ENCODE measurements around the gene PPDPF.

The PPDPF gene

GRCh38 chr20:63522091-63522868, 1.7 kb downstream of the PPDPF start:
- DNase-seq (ENCODE audit: low read depth) = no peak

DNA sequence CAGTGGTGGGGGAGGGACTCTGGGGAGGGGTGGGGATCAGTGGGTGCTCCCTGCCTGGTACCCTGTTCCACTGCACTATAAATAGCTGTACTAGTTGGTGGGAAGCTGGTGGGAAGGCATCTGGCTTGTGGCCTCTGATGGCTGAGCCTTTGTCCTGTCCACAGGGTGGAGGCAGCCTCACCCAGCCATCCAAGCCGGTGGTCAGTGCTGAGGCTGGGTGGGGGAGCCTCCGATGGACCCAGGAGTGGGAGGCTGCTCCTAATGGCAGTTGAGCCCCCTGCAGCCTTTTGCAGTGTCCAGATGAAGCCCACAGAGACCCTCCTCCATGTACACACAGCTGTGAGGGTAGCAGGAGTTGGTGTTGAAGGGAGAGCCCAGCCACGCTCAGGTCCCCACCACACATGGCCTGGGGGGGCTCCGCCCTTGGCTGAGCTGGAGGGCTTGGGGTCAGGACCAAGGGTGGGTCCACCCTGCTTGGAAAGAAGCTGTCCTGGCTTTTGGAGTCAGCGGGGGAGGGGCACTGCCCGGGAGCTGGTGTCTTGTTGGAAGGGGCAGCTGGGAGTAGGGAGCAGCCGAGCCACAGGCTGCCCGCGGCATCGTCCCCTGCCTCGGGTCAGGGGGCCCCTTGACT, 2.5 kb downstream of the PPDPF start:
- no peak for DNase-seq (ENCODE audit: low read depth)

DNA sequence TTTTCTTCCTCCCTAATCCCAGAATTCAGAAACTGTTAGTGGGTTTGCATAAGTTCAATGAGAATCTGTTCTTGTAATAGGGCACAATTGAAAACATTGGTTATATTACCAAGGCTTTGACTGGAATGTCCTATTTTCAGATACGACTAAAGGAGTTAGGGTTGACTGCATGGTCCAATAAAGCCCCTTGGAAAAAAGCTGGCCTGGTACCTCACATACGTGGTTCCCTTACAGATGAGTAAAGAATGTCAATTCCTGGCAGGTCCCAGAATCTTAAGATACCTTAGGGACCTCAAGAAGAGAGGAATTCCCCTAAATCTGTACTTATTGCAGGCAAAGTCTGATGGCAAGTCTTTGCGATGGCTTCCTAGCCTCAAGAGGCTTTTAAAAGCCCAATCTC, 4.6 kb downstream of the PPDPF start:
- DNase-seq (ENCODE audit: low read depth) = no peak

DNA sequence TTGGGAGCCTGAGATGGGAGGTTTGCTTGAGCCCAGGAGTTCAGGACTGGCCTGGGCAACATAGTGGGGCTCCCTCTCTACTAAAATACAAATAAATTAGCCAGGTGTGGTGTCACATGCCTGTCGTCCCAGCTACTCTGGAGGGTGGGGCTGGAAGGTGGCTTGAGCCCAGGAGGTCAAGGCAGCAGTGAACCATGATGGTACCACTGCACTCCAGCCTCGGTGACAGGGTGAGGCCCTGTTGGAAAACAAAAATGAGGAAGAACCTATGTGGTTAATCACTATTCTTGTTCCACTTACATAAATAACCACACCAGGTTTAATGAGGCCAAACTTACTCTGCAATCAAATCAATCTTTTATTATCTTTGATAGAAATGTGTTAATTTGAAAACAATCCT, 5.4 kb downstream of the PPDPF start:
- DNase-seq (ENCODE audit: low read depth) = no peak

GRCh38 chr20:63527184-63527583, 6.6 kb downstream of the PPDPF start:
- DNase-seq (ENCODE audit: low read depth) = no peak

DNA sequence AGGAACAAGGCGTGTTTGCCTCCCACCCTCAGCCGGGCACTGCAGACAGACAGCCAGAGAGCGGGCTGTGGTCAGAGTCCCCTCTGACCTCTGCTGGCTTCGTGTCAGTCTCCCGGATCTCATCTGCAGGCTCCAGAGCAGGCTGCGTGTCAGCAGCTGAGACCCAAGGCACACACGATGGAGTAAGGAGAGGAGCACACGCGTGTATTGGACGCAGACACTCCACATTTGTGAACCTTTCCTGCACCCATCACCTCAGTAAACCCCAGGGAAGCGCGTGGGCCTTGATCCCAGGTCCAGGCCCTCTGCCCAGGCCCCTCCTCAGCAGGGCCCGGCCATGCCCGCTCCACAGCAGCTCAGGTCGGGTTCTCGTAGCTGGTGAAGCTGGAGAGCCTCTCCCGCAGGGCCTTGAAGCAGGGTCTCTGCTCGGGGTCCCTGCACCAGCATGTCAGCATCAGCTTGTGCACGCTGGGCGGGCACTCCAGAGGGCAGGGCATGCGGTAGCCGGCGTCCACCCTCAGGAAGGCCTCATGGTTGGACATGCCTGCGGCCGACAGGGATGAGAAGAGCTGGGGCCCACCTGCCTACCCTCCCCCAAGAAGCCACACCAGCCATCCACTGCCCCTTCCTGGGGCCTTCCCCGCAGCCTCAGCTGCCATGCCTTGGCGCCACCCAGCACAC, 8.8 kb downstream of the PPDPF start:
- no peak for DNase-seq (ENCODE audit: low read depth)

- DNase-seq (ENCODE audit: low read depth) = no peak
These were observed 9.6 kb downstream of the PPDPF start for GRCh38 chr20:63529861-63530787.

DNA sequence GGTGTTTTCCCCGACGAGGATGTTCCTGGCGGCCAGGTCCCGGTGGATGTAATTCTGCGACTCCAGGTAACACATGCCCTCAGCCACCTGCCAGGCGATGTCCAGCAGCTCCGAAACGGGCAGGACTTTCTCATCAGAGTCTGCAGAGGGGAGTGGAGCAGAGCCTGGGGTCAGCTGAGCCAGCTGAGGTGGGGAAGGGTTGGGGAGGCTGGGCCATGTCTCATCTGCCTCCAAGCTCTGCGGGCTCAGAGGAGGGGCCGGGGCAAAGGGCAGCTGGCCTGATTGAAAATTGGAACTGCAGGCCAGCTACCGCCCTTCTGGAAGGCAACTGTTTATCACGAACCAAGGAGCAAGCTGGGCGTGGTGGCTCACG, 10.2 kb downstream of the PPDPF start:
- no peak for DNase-seq (ENCODE audit: low read depth)

DNA sequence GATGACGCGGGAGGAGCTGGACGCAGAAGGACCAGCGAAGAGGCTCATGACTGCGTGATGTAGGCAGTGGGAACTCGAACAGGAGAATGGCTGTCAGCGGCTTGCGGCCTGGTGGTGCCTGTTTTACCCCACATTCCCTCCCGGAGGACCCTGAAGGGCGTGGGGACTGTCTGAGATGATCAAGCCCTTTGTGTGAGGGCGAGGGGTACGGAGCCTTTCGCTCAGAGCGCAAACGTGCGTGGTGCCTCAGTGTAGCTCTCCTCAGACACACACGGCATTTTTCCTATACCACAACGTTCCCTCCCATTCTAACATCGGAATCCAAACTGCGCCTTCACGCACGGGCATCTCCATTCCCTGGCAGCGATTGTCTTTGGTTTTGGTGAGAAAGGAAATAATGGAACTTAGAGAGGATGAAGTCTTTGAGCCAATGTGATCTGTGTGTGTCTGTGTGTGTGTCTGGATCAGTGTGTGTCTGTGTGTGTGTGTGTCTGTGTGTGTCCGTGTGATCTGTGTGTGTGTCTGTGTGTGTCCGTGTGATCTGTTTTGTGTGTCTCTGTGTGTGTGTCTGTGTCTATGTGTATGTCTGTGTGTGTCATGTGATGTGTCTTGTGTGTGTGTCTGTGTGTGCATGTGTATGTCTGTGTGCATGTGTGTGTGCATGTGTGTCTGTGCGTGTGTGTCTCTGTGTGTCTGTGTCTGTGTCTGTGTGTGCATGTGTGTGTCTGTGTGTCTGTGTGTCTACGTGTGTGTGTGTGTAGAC, 11.3 kb downstream of the PPDPF start:
- DNase-seq (ENCODE audit: low read depth) = no peak

GRCh38 chr20:63532449-63532971, 11.9 kb downstream of the PPDPF start:
- DNase-seq (ENCODE audit: low read depth) = no peak

GRCh38 chr20:63533388-63533787, 12.8 kb downstream of the PPDPF start:
- no peak for DNase-seq (ENCODE audit: low read depth)

DNA sequence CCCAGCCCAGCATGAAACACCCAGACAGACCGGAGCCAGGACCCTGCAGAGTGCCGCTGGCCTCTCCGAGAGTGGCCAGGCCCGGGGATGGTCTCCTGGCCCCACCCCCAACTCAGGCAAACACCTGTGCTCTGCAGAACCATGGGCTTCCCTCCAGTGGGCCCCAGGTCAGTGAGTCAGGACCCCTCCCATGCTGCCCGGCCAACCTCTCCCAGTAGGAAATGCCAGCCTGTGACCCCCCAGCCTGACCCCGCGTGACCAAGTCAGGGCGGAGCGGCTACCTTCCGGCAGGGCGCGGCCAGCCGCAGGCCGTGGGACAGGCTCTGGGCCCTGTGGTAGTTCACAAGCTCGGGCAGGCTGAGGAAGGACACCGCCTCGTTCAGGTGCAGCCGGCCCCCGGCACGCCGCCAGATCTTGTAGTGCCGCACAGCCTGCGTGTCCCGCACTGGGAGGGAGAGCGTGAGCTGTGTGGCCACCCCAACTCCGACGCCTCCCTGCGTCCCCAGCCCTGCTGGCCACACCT, 13.4 kb downstream of the PPDPF start:
- no peak for DNase-seq (ENCODE audit: low read depth)

GRCh38 chr20:63534427-63534830, 13.9 kb downstream of the PPDPF start:
- DNase-seq (ENCODE audit: low read depth) = no peak

DNA sequence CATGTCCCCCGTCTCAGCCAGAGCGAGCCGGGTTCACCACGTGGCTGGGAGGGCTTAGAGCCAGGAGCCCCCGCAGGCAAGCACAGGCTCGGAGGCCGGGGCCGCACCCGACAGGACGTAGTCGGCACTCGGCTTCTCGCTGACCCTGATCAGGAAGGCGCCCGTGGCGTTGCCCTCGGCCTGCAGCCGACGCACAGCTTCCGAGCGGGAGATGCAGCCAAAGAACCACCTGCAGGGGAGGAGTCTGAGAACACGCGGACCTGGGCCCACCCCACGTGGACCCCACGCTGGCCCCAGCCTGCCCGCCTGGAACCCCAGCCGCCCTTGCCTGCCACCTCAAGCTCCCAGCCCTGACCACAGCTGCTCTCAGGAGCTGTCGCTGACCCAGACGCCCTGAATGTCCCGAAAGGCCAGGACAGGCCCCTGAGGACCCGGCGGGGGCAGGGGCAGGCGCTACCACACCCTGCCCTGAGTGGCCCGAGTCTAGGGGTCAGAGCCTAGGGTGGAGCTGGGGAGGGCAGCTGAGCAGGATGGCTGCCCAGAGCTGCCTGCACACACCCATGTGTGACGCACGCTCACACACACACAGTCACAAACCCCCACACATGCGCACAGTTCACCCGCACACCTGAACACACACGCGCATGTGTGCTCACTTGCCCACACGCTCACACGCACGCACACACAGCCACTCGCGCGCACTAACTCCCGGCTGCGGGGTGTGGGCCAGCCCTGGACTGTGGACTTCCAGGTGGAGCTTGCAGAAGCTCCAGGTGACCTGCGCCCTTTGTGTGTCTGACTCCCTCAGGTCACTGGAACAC, 14.5 kb downstream of the PPDPF start:
- no peak for DNase-seq (ENCODE audit: low read depth)

DNA sequence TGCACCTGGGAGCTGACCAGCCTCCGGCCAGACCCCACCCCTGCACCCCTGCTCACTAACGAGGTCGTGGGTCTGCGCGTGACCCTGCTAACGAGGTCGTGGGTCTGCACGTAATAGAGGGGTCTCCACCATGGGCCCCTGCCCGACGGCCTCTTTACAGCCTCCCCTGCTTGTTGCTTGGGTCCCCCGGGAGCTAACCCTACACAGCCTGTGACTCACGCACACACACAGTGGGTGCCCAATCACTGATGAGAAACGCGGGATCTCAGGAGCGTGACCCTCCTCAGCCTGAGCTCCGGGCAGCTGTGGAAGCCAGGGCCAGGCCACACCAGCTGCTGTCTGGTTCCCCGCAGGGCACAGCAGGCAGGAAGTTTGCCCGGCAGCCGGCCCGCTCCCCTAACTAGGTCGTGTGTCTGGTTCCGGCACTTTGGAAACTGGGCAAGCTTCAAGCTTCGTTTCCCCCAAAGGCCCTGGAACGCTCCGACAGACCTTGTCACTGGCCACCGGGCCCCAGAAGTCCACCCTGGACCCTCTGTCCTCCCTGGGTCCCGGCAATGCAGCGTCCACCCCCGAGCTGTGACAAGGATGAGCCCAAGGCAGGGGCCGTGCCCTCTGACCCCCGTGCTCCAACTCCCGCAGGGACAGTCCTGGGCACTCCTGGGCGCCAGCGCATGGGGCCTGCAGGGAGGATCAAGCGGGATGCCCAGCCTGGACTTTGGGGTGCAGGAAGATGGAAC, 15.8 kb downstream of the PPDPF start:
- no peak for DNase-seq (ENCODE audit: low read depth)

GRCh38 chr20:63536997-63537524, 16.5 kb downstream of the PPDPF start, which contains the start of gene PTK6:
Gene PTK6, minus strand, starts transcription at chr20:63537376. Its CDS starts 62 bp downstream, at chr20:63537314.
- no peak for DNase-seq (ENCODE audit: low read depth)

DNA sequence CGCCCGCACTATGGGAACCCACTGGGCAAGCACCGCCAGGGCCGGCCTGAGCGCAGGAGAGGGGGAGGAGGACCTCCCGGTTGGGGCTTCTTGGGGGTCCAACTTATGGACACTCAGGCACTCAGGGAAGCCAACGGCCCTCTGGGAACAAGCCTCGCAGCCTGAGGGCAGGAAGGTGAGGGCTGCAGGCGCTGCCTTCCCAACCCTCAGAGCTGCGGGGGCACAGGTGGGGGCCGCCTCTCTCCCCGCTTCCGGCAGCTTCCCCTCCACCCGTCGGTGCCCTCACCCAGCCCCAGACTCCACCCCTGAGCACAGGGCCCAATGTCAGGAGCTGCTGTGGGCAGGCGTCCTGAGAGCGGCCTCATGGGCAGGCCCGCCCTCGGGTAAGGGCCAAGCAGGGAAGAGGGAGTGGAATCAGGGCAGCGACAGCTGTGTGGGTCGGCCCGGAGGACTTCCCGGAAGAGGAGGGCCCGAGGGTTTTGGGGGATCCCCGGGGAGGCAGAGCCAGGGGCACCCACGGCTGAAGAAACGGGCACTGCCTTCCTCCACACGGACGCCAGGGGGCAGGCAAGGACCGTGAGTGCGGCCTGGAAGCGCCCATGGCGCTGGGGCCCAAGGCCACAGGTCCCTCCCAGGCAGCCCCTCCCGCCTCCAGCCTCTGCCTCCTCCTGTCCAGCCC, 17.1 kb downstream of the PPDPF start:
- peak; percentile 87 for DNase-seq (ENCODE audit: low read depth)
